DMS53 treated with DMSO at 0.1 percent for 48 hours (cell line): ENCODE data around the gene ZNF141.
"Not testable (repeated sequence)": the region's sequence is repeated elsewhere in the genome, so short reads cannot be mapped to it uniquely, and the experiment has no call there.

Experiments used
- DNase-seq: peaks from one replicate; lab custom pipeline; 2025; ENCODE audit not compliant: unreplicated experiment; lab: John Stamatoyannopoulos, UW

The ZNF141 gene

DNA sequence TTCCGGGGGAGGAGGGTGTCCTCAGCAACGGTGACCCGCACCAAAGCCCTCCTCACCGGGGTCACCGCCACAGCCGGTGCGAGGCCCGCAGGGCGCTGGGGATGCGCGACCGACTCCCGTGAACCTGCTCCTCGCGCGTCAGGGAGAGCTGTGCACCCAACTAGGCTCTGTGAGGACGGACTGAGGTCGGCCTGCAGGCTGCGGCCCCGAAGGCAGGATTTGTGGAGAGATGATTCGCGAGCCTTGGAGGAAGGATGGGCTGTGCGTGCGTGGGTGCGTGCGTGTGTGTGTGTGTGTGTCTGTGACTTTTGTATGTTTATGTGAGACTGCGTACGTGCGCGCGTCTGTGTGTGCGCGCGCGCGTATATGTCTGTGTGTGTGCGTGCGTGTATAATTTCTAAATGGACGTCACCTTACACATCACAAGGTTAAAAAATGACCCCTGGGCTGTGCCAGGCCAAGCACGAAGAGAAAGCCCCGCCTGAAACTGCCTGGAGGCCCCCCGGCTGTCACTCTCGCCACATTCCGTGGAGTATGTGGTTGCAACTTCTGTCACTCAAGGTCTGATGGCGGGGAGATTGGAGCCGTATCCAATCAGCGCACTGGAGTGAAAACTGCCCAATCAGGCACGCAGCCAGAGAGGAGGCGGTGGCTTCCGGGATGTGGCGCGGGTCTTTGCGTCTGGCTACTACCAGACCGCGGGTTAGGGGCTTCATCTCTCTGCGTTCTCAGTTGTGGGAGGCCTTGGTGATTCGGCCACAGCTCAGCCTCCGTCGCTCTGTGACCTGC lies at the start of gene ZNF141:
Gene ZNF141 (plus strand): TSS at position 672 of the 789 bp plus-strand sequence. CDS start 170 bp downstream, outside the sequence.
- DNase-seq, result peak; percentile 99

DNA sequence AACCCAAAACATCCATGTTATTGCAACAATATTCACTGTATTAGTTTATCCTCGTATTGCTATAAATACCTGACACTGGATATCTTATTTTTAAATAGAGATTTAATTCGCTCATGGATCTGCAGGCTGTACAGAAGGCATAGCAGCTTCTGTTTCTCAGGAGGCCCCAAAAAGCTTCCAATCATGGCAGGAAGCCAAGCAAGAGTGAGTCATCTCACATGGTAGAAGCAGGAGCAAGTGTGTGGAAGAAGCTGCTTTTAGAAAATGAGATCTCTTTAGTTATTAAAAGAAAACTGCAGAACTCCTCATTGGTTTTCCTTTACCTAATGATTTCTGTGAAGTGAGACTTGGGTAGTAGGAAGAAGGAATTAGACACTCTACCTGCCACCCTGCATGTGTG lies 48.7 kb upstream of the ZNF141 start:
- DNase-seq, result no peak

DNA sequence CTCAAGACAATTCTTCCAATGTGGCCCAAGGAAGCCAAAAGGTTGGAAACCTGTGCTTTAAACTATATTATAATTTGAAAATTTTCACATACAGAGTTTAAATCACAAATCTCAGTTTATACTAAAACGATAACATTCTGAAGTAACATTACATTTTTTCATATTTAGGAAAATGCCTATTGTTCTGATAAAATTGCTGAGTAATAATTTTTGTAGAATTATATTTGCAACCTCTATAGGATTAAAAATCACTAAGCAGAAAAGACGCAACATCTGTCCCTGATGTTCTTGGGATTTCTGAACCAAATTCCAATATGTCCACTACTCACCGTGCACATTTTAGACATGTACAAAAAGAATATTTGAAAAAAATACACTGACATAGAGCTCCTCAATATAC lies 42.9 kb upstream of the ZNF141 start:
- no peak for DNase-seq

DNA sequence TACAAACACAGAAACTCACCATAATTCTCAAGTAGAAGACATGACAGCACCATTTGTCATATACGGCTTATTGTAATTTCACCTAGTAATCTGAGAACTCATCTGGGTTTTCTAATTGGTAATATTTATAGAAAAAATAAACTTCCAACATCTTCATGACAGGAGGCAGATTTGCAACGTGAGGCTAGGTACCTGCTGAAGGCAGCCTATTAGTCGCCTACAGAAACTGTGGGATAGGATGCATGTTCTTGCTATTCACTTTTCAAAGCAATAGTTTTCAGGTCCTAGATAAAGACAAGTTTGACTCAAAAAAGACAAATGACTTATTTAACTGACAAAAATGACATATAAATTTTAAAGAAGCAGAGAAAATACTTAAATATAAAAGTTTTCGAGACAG lies 35.2 kb upstream of the ZNF141 start:
- DNase-seq, result no peak

DNA sequence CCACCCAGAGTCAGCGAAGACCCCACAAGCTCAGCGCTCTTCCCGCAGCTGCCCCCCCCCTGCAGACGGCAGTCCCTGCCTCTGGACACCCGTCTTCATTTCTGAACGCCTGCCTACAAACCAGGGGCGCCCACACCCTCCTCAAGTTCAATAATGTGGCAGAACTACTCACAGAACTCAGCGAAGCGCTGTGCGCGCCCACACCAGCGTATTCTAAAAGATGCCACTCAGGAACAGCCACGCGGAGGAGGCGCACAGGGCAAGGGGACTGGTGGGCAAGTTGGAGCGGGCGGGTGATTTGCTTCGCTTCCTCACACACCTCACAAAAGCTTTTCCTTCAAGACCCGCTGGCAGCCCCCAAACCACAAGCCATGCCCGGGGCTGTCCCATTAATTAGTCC lies 33.1 kb upstream of the ZNF141 start:
- not testable (repeated sequence) for DNase-seq

DNA sequence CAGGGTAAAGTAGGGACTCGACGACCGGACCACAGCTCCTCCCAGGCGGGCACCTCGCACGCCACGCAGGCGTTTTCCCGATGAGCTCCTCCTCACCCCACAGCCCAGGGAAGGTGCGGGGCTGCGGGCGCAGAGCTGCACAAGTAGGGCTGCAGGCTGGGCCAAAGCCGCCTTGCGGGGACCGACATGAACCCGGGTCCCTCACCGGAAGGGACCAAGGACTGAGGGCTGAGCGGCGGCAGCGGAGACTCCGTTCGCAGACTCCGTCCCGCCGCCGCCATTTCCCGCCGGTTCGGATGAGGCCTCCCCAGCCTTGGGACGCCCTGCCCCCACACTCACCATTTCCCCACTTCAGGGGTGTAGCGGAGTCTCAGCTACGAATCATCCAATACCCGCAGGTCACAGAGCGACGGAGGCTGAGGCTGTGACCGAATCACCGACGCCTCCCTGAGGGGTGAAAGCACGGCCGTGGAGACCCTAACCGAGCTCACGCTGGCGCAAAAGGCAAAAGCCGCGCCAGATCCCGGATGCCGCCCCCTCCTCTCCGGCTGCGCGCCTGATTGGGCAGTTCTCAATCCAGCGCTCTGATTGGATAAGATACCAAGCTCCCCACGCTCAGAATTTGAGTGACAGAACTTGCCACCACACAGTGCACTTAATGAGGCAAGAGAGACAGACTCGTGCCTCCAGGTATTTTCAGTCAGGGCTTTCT lies 32.5 kb upstream of the ZNF141 start, which contains the start of gene ZNF732:
Gene ZNF732 (minus strand): TSS at position 506 of the 712 bp plus-strand sequence. CDS start 164 bp downstream, at position 342.
- peak; percentile 90 for DNase-seq

DNA sequence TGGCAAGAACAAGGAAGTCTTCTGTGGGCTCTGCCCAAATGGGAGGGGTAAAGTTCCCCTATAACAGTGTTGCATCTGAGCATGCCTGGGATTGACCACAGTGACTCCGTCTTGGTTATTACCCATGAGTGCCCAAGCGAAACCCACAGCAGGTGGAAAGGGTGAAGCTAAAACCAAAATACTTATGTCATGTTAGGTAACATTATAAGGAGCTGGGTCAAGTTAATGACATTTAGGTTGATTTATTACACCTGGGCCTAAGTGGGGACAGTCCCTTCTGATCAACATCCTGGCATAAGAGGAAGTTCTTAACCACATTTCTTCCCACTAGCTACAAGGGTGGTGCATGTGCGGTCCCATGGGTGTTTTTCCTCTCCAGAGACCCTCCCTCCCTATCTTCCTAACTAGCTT lies 31.1 kb upstream of the ZNF141 start:
- no peak for DNase-seq

DNA sequence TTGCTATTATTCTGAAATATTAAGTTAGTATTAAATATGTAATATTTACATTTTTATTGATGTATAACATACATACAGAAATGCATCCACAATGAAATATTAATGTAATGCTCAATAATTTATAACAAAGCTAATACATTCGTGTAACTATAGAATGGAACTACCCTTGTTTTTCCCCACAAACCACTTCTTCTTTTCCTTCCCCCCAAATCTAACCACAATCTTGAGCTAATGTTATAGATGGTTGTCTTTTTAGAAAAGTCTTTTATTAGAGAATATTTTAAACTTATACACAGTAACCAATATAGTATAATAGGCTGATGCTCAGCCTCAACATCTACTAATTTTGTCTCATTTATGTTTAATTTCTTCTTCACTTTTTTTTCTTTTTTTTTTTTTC lies 27.8 kb upstream of the ZNF141 start:
- DNase-seq, result no peak

DNA sequence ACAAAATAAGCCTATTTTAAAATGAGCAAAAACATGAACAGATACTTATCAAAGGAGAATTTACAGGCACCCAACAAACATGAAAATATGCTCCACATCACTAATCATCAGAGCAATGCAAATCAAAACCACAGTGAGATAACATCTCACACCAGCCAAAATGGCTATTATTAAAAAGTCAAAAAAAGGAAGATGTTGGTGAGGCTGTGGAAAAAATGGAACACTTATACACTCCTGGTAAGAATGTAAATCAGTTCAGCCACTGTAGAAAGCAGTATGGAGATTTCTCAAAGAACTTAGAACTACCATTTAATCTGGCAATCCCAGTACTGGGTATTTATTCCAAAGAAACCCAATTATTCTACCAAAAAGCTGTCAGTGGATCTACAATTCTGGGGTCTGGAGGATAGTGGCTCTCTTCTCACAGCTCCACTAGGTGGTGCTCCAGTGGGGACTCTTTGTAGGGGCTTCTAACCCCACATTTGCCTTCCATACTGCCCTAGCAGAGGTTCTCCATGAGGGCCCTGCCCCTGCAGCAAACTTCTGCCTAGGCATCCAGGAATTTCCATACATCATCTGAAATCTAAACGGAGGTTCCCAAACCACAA lies 23.2 kb upstream of the ZNF141 start:
- no peak for DNase-seq

DNA sequence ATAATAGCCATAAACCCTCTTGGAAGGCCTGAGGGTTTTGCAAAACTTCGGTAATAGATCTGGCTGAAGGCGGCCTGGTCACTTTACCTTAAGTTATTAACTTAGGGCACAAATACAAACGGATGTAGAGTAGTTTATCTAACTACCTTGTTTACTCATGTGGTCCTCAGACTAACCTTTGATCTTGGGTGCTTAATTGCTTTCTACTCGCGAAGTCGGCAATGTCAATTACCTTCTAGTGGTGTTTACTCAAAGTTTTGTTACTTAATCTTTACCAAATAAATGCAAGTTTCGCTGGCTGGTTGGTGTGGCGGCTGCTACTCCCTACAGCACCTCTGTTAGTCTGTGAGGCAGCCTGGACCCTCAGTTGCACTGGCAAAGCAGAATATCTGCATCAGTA lies 8.9 kb upstream of the ZNF141 start:
- no peak for DNase-seq

DNA sequence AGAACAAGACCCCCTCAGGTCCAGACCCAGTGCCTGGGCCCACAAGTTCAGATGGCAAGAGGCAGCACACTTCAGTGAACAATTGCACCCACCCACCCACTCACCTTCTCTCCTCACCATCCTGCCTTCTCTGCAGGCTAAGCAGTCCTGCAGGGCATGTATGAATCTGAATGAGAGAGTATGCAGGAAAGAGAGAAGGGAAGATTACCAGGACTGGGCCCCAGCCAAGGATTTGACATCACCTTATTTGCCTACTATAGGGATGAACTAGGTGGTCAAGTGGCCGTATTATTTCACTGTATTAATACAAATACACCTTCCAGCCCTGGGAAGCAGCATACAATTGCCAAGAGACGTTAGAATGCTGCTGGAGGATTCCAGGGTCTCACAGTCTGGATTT lies 2.1 kb upstream of the ZNF141 start:
- DNase-seq, result no peak

DNA sequence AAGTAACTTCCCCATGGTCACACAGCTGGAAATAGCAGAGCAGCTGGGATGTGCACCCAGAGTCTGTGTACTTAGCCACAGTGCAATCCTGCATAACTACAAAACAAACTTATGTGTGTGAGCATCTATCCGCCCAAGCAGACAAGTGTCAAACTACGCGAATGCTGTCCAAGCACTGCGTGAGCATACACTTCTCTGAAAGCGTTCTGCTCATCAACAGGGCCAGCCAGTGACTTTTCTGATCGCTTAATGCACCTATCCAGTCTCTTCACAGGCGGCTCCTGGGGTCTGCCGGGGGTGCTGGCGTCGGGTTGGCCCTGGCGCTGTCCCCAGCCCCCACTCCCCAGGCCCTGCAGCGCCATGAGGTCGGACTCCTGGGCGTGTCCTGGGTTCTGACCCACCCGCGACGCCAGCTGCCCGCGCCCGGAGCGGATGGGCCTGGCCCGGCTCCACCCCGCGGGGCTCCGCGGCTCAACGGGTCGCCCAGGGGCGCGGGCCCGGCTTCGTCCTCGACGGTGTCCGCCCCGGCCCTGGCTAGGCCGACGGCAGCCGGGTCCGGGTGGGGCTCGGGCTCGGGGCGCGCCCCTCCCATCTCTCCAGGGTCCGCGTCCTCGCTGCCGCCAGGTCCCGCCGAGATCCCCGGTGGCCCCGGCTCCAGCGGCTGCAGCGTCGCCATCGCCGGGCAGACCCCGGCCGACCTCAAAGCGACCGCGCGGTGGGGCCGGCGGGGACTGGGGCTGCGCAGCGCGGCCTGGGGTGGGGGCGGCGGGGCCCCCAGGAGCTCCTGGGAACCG lies 1.3 kb upstream of the ZNF141 start:
- DNase-seq, result peak; percentile 43

DNA sequence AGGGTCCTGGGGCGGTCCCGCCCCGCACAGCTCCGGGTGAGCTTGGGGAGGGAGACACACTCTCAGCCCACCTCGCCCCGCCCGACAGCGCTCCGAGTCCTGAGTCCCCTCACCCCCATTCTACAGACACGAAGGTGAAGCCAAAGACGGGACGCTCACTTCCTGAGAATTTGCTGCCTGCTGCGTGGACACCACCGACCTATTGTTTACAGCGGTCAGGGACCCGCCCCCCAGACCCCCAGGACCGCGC lies 796 bp upstream of the ZNF141 start:
- no peak for DNase-seq

DNA sequence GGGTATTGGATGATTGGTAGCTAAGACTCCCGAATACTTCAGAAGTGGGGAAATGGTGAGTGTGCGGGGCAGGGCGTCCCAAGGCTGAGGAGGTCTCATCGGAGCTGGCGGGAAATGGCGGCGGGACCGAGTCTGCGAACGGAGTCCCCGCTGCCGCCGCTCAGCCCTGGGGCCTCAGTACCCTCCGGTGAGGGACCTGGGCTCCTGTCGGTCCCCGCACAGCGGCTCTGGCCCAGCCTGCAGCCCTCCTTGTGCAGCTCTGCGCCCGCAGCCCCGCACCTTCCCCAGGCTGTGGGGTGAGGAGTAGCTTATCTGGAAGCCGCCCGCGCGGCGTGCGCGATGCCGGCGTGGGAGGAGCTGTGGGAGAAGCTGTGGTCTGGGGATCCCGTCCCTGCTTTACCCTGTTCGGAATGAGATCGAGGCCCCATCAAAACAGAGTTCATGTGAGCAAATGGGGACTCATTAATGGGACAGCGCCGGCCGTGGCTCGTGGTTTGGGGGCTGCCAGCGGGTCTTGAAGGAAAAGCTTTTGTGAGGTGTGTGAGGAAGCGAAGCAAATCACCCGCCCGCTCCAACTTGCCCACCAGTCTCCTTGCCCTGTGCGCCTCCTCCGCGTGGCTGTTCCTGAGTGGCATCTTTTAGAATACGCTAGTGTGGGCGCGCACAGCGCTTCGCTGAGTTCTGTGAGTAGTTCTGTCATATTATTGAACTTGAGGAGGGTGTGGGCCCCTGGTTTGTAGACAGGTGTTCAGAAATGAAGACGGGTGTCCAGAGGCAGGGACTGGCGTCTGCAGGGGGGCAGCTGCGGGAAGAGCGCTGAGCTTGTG lies 531 bp downstream of the ZNF141 start:
- no peak for DNase-seq

DNA sequence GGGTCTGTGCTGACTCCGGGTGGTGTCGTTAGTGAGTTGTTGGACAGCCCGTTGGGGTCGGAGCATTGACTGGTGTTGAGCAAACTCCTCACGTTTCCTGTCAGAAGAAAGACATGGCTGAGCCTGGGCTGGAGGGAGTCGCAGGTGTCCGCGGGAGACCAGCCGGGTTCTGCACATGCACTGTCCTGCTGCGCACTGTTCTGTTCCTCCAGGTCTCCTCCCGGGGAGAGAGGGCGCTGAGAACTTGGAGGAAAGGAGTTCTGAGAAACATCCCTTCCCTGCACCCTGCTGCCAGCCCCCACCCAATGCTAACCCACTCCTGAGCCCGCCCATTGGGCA lies 1.1 kb downstream of the ZNF141 start:
- no peak for DNase-seq

DNA sequence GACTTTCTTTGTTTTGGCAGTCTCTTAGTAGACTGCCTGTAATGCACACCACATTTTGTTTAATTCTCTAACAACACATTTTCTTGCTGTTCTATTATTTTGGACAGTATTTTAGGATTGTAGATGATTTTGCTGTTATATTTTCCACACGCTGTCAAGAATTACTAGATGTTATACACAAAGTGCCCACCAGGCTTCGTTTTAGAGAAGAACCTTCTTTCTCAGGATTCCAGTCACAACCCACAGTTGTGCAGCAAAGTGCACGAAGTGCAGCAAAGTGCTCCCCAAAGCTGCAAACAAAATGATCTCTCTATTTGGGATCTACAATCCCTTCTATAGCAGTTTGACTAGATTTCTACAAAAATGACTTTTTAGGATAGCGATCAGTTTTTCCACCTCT lies 2.4 kb downstream of the ZNF141 start:
- no peak for DNase-seq

DNA sequence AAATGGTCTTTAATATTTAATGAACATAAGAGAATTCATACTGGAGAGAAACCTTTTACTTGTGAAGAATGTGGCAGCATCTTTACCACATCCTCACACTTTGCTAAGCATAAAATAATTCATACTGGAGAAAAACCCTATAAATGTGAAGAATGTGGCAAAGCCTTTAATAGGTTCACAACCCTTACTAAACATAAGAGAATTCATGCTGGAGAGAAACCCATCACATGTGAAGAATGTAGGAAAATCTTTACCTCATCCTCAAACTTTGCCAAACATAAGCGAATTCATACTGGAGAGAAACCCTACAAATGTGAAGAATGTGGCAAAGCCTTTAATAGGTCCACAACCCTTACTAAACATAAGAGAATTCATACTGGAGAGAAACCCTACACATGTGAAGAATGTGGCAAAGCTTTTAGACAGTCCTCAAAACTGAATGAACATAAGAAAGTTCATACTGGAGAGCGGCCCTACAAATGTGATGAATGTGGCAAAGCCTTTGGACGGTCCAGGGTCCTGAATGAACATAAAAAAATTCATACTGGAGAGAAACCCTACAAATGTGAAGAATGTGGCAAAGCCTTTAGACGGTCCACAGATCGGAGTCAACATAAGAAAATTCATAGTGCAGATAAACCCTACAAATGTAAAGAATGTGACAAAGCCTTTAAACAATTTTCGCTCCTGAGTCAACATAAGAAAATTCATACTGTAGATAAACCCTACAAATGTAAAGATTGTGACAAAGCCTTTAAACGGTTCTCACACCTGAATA lies 35.6 kb downstream of the ZNF141 start:
- DNase-seq, result no peak

DNA sequence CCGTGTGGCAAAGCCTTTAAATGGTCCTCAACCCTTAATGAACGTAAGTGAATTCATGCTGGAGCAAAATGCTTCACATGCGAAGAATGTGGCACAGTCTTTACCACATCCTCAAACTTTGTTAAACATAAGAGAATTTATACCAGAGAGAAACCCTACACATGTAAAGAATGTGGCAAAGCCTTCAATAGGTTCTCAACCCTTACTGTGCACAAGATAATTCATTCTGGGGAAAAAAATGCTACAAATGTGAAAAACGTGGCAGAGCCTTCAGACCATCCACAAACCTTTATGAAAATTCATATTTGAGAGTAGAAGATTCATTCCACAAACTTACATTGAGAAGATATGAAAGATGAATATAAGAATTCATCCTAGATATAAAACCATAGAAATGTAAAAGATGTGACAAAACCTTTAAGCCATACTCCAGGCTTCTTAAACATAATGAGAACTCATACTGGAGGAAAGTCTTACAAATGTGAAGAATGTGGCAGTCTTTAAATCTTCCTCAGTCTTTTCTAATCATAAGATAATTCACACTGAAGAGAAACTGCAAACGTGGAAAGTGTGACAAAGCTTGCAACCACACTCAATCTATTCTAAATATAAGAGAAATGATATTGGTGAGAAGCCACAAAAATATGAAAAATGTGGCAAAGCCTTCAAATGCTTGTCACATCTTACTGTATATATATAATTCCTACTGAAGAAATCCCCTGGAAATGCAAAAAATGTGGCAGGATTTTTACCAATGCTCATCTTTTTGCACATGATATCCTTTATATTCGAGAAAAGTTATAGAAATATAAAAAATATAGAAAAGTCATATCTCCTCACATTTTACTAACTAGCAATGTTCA lies 36.9 kb downstream of the ZNF141 start:
- DNase-seq, result no peak
